HG02852 (cell line): ENCODE measurements around the gene WDSUB1.

Source experiments
- ATAC-seq: cut with Tn5 transposase; IDR thresholded peaks from one replicate; pipeline ENCODE4 v1.9.1; 2021; ENCODE audit warnings: mild to moderate bottlenecking, moderate library complexity; ENCODE audit not compliant: unreplicated experiment

The WDSUB1 gene

DNA sequence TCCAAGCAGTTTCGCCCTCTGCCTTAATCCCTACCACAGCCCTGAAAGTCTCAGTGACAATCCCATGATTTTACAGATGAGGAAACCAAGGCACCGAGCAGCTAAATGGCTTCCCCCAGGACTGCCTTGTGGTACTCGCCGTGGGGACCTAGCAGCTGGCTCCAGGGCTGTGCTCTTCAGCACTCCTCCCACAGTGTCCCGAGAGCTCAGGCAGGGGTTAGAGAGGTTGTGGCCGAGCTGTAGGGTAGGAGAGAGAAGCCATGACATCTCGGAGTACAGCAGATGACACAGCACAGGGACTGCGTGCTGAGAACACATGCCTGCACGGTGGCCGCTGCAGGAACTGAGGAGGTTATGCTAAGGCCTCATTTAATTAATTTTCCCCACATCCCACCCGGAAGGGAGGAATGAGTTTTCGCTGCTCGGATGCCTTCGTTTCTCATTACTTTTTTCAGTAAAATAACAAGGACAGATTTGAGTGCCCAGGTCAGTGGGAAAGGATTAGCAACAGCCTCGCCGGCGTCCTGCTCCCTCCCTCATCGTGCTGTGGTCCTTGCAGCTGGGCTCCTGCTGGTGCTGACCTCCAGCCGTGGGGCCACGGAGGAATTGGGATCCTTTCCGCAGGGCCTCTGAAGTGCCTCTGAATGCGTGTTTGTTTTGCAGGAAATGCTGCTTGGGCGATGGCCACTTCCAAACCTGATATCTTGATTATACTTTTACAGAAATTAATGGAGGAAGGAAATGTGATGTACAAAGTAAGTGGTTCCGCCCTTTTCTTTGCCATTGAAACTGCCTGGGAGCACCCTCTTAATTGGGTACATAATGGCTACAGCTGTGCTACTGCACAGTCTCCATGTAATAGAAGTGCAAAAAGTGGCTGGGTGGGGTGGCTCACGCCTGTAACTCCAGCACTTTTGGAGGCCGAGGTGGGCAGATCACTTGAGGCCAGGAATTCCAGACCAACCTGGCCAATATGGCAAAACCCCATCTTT lies 61.2 kb downstream of the WDSUB1 start:
- ATAC-seq = no peak

DNA sequence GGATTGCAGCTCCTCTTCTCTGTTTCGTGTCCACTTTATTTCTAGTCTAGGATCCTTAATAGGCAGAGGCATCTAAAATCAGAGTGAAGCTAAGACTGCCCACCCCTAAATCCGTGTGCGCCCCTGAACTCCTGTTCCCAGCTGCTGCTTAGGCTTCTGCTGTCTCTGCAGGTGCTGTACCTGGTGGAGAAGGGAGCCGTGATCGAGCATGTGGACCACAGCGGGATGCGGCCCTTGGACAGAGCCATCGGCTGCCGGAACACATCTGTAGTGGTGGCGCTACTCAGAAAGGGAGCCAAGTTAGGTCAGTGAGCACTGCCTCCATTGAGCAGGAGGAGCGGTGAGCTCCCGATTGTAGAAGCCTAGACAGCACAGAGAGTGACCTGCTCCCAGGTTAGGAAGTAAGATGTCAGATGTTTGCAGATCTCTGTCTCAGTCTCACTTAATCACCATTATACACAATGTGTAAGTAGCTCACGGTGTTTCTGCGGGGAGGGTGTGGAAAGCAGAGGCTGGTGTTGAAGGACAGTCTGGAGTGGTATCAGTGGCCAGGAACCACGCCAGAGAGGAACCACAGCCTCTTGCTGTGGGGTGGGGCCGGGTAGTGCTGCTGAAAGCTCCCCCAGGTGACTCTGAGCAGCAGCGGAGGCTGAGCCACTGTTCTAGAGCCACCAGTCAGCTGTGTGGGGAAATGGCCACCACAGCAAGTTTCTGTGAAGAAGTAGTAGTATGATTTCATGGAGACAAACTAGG lies 62.3 kb downstream of the WDSUB1 start:
- ATAC-seq = no peak

GRCh38 chr2:159219394-159219998 lies 67.0 kb downstream of the WDSUB1 start:
- ATAC-seq = no peak

GRCh38 chr2:159218389-159218788 lies 68.1 kb downstream of the WDSUB1 start:
- no peak for ATAC-seq

DNA sequence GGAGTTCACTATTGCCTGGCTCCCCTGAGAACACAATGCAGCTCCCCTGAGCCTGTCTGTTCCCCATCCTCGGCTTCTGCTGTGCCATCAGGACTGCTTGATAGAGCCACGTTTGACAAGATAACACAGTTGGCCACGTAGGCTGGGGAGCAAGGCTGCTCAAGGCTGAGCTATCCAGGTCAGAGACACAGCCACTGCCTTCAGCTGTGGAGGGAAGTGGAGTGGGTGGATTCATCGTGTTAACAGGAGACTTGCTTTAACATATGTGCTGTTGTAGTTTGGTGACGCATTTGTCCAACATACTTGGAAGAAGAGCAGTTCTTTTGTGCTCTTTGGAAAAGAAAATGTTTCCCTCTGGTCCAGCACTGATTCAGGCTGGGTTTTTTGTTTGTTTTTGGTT lies 68.8 kb downstream of the WDSUB1 start:
- ATAC-seq = no peak

- no peak for ATAC-seq
These were observed 71.4 kb downstream of the WDSUB1 start for GRCh38 chr2:159215116-159215515.

DNA sequence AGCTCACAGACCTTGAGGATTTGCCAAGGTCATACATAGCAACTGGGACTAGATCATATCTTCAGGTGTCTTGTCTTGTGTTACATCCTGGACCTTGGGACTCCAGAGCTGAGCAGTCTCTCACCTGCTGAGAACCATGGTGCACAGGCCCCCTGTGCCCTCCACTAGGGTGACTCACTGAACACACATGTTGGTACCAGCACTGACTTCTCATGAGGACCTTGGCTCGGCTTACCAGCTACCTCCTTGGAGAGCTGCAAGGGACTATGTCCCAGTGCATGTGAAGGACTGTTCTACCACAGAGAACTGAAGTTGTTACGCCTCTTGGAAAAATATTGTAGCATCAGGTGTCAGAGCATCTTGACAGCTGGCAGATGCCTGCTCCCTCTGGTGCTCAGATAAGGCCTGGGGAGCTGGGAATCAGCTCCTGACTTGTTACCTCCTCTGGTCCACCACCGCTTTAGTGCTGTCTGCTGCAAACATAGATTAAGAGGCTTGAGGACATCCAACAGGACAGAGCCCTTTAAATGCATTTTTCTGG lies 72.1 kb downstream of the WDSUB1 start:
- no peak for ATAC-seq

DNA sequence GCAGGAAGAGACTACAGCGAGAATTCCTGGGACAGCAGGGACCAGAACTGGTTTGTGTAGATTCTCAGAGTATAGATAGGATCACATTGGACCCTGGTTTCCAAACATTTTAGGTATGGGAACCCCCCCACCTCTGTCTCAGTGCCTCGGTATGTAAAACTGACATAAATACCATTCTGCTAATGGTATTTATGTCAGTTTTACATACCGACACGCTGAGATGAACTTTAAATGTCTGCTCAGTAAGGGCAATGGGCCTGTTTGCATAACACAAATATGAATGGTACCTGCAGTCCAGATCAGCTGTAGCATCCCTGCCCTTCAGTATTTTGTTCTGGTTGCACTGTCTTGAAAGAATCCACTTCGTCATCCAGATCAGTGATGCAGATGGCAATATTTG lies 73.2 kb downstream of the WDSUB1 start:
- ATAC-seq = no peak

- ATAC-seq = no peak
These were observed 74.8 kb downstream of the WDSUB1 start for GRCh38 chr2:159211447-159212396.

DNA sequence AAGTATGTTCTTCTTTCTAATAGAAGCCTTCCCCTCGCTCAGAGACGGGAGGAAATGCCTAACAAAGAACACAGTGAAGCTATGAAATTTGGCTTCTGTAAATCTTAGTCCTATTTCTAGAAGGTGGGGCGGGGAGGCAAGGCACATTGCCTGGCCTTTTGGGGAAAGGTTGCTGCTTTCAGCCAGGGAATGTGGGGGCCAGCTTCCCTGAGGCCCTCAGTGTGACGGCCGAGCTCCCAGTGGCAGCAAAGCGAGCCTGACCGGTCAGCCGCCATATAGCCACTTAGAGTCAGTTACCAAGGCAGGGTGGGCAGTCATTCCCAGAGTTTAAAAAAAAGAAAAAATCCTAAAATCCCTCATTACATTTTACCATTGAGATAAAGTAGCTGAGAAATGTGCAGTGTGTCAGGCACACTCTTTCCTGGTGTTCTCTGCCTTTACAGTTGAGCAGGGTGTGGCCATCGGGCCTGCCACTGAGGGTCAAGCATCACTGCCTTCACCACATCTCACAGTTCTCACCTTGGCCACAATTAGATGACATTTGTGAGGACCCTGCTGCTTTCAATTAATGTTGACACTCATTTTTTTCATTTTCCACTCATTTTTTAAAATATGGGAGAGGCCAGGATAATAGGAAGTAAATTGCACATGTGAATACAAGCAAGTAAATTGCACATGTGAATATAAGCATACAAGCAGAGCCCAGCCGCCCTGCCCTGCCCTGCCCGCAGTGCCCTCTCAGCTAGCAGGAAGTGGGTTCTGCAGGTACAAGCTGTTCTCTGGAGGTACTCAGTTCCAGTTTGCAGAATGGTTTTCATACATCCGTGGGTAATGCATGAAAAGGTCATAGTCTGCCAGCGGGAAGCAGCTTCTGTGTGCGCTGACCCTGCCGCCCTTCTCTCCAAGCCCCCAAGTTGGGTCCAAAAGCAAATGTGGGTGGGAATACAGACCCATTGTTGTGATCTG lies 76.9 kb downstream of the WDSUB1 start:
- no peak for ATAC-seq

- ATAC-seq = no peak
These were observed 78.1 kb downstream of the WDSUB1 start for GRCh38 chr2:159208438-159208837.

GRCh38 chr2:159206736-159207380 lies 79.6 kb downstream of the WDSUB1 start:
- no peak for ATAC-seq

DNA sequence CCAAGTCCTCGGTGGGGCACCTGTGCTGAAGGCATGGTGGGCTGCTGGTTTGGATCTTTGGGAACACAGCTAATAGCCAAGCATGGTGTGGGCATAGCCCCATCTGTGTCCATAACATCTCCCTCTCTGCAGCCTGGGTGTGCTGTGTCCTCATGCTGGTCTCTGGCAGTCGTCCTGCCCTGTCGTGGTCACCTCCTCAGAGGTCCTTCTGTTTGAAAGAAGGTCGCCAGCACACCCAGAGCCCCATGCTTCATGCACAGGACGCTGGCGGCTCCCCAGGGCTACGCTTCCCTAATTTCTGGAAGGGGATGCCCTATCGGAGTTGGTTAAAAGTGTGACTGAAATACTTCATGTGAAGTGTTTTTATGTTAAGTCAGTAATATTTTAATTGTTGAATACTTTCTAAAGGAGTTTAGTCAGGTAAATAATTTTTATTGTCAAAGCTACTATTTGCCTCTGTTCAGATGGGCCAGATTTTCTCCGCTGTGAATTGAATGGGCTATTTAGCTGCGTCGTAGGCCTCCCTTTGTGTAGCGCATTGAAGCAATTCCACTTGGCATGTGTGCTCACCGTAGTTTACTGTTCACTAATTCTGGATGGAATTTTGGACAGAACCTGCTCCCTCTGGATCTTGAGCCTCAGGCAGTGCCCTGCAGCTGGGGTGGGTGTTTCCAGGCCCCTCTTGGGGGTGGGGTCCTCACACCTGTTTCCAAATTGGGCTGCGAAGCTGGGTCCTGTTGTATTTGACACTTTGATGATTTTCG lies 81.9 kb downstream of the WDSUB1 start:
- no peak for ATAC-seq

GRCh38 chr2:159202568-159203071 lies 83.9 kb downstream of the WDSUB1 start:
- ATAC-seq = no peak

- peak; percentile 99 for ATAC-seq
These were observed 85.0 kb downstream of the WDSUB1 start for GRCh38 chr2:159201360-159202063.

- no peak for ATAC-seq
These were observed 86.0 kb downstream of the WDSUB1 start for GRCh38 chr2:159200498-159200897.
